ENCODE results near the gene CEP43. TPM values are rescaled to one million over a fixed set of nuclear protein-coding genes. Genes with fewer than 3 reads are reported as not detected.

CEP43 gene
- total RNA-seq, 1 experiment from 2014 or later: 15.2 TPM

DNA sequence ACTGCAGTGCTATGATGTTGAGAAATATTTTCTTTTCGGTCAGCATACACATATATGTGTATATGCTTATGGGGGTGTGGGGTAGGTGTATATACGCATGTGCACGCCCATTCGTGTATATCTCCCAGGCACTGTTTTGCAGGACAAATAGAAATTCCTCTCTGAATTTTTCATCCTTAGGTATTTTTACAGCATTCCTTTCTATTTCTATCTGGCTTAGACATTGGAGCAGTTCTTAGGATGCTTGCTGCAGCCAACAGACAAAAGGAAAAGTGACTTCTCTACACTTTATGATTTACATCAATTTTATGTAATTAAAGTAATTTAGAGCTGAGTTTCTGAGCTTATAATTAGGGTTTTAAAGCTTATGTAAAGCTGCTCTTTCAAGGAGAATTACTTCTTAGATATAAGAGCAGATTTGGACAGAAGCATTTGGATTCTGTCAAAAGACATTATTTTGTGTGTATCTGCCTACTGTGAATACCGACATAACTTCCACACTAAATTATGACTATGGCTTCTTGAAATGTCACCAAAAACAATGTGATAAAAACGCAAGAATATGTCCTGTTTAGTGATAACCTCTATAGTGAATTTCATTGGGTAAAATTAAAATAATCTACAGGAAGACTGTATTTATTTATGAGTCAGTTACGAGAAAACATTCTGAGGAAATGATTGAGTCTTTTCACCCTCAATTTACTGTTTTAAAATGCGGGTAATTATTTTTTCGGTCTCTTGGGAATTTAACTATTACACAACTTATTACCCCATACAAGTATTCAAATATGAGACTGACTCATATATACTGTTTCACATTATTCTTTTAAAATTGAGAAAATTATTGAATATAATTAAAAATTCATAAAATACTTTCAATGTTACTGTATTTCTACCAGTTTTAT lies 21.3 kb upstream of the CEP43 start:
- TF ChIP-seq EZH2phosphoT487 (IDR thresholded peaks at IDR 0.05; ENCODE audit: borderline replicate concordance, low read length) (no peak), EZH2 (IDR thresholded peaks at IDR 0.05; ENCODE audit: low read length, unreplicated experiment) (no peak)
- TF ChIP-seq, protein P1, sequence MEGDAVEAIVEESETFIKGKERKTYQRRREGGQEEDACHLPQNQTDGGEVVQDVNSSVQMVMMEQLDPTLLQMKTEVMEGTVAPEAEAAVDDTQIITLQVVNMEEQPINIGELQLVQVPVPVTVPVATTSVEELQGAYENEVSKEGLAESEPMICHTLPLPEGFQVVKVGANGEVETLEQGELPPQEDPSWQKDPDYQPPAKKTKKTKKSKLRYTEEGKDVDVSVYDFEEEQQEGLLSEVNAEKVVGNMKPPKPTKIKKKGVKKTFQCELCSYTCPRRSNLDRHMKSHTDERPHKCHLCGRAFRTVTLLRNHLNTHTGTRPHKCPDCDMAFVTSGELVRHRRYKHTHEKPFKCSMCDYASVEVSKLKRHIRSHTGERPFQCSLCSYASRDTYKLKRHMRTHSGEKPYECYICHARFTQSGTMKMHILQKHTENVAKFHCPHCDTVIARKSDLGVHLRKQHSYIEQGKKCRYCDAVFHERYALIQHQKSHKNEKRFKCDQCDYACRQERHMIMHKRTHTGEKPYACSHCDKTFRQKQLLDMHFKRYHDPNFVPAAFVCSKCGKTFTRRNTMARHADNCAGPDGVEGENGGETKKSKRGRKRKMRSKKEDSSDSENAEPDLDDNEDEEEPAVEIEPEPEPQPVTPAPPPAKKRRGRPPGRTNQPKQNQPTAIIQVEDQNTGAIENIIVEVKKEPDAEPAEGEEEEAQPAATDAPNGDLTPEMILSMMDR (conservative IDR thresholded peaks at IDR 0.05; ENCODE audit: low read depth, low read length): no peak
- Histone ChIP-seq H3K4me3 (ENCODE audit: low read length) (no peak overlapping the region), H3K36me3 (ENCODE audit: low read depth, low read length) (no peaks in the 10 kb centered on the region), H3F3A (ENCODE audit: low read length, unreplicated experiment) (no peaks in the 10 kb centered on the region), H3K9me3 (ENCODE audit: low read length) (no peaks in the 10 kb centered on the region), H3K27ac (ENCODE audit: low read length) (no peak overlapping the region), H3K79me2 (ENCODE audit: low read length) (no peaks in the 10 kb centered on the region), H3K9me2 (replicated peaks; ENCODE audit: low read length) (no peaks in the 10 kb centered on the region), H3K4me2 (ENCODE audit: low read length) (no peak overlapping the region), H4K20me1 (ENCODE audit: low read length) (no peaks in the 10 kb centered on the region), H3K27me3 (ENCODE audit: low read length) (no peaks in the 10 kb centered on the region), H3K9ac (ENCODE audit: low read length) (no peak overlapping the region), H3K4me1 (ENCODE audit: insufficient read depth, low read length) (no peaks in the 10 kb centered on the region), H2AFZ (ENCODE audit: low read length) (no peak overlapping the region)
- intact Hi-C loops (cut with micrococcal nuclease): no loop called here
- no peak for DNase-seq
- no peak for ATAC-seq
- CTCF ChIA-PET: no interaction called here
- POLR2A ChIA-PET (ENCODE audit: unreplicated experiment): no interaction called here
- BruUV-seq (replicated peaks): no TSS peak

DNA sequence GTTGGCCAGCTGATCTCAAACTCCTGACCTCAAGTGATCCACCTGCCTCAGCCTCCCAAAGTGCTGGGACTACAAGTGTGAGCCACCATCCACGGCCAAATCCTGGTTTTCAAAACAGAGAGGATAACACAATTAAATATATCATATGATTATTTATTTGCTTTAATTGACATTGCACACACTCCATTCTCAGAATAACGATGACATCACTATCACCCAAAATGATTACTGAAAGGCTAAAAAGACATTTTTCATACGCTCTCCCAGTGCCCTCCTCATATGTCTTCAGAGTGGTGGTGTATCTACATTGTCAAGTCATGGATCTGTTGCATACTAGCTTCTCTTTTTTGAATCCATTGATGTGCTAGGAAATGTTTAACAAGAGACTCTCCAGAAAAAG lies 18.5 kb upstream of the CEP43 start:
- Histone ChIP-seq H3K4me2 (ENCODE audit: low read length) (no peak overlapping the region), H3F3A (ENCODE audit: low read length, unreplicated experiment) (no peaks in the 10 kb centered on the region), H3K4me3 (ENCODE audit: low read length) (no peak overlapping the region), H3K27ac (ENCODE audit: low read length) (no peak overlapping the region), H3K9me2 (replicated peaks; ENCODE audit: low read length) (no peaks in the 10 kb centered on the region), H3K9me3 (ENCODE audit: low read length) (no peaks in the 10 kb centered on the region), H3K36me3 (ENCODE audit: low read depth, low read length) (no peaks in the 10 kb centered on the region), H3K27me3 (ENCODE audit: low read length) (no peaks in the 10 kb centered on the region), H4K20me1 (ENCODE audit: low read length) (no peaks in the 10 kb centered on the region), H3K9ac (ENCODE audit: low read length) (no peak overlapping the region), H2AFZ (ENCODE audit: low read length) (no peak overlapping the region), H3K4me1 (ENCODE audit: insufficient read depth, low read length) (no peaks in the 10 kb centered on the region), H3K79me2 (ENCODE audit: low read length) (no peaks in the 10 kb centered on the region)
- ChIA-PET POLR2A (ENCODE audit: unreplicated experiment) (no interaction called here), CTCF (no interaction called here)
- ATAC-seq: no peak
- BruUV-seq (replicated peaks): no TSS peak
- TF ChIP-seq EZH2phosphoT487 (IDR thresholded peaks at IDR 0.05; ENCODE audit: borderline replicate concordance, low read length) (no peak), EZH2 (IDR thresholded peaks at IDR 0.05; ENCODE audit: low read length, unreplicated experiment) (no peak)
- TF ChIP-seq, protein P1 (conservative IDR thresholded peaks at IDR 0.05; ENCODE audit: low read depth, low read length): no peak
- no peak for DNase-seq
- intact Hi-C loops (cut with micrococcal nuclease): no loop called here

DNA sequence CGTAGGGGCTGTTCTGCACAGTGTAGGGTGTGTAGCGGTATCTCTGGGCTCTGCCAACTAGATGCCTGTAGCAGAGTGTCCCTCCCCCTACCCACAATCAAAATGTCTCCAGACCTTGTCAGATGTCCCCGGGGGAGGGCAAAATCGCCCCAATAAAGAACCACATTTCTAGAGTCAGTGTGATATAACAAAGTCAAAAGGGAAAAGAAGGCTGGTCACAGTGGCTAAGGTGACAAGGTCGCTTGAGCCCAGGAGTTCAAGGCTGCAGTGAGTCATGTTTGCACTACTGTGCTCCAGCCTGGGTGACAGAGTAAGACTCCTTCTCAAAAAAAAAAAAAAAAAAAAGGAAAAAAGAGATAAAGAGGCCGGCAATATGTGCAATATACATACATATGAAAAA lies 11.7 kb upstream of the CEP43 start:
- Histone ChIP-seq H3K79me2 (ENCODE audit: low read length) (no peaks in the 10 kb centered on the region), H3F3A (ENCODE audit: low read length, unreplicated experiment) (no peaks in the 10 kb centered on the region), H3K4me1 (ENCODE audit: insufficient read depth, low read length) (no peaks in the 10 kb centered on the region), H3K9me3 (ENCODE audit: low read length) (no peaks in the 10 kb centered on the region), H3K9me2 (replicated peaks; ENCODE audit: low read length) (no peaks in the 10 kb centered on the region), H4K20me1 (ENCODE audit: low read length) (no peaks in the 10 kb centered on the region), H3K4me3 (ENCODE audit: low read length) (no peak overlapping the region), H3K4me2 (ENCODE audit: low read length) (no peak overlapping the region), H3K27ac (ENCODE audit: low read length) (no peak overlapping the region), H3K36me3 (ENCODE audit: low read depth, low read length) (no peaks in the 10 kb centered on the region), H3K27me3 (ENCODE audit: low read length) (no peaks in the 10 kb centered on the region), H3K9ac (ENCODE audit: low read length) (no peak overlapping the region), H2AFZ (ENCODE audit: low read length) (no peak overlapping the region)
- ATAC-seq (no peak), DNase-seq (no peak)
- intact Hi-C loops (cut with micrococcal nuclease): no loop called here
- no TSS peak for BruUV-seq (replicated peaks)
- CTCF ChIA-PET: interaction anchor here (1.2 kb wide), 1 partner anchor 213 kb away, joined by 3 read pairs; no protein-coding TSS in a partner anchor
- TF ChIP-seq EZH2 (IDR thresholded peaks at IDR 0.05; ENCODE audit: low read length, unreplicated experiment) (no peak), EZH2phosphoT487 (IDR thresholded peaks at IDR 0.05; ENCODE audit: borderline replicate concordance, low read length) (no peak)
- TF ChIP-seq, protein P1 (conservative IDR thresholded peaks at IDR 0.05; ENCODE audit: low read depth, low read length): no peak
- POLR2A ChIA-PET (ENCODE audit: unreplicated experiment): no interaction called here

Measured in PC-3 (cell line).